HG03460 (cell line): ENCODE results near the gene ORC3.
"Not testable (repeated sequence)": the region's sequence is repeated elsewhere in the genome, so short reads cannot be mapped to it uniquely, and the experiment has no call there.

ENCODE experiments used
- ATAC-seq: cut with Tn5 transposase; IDR thresholded peaks from one replicate; pipeline ENCODE4 v1.9.1; 2021; ENCODE audit not compliant: unreplicated experiment

ORC3 gene

GRCh38 chr6:87658516-87658915 is 68.6 kb downstream of the ORC3 start:
- no peak for ATAC-seq

- no peak for ATAC-seq
These were observed 70.4 kb downstream of the ORC3 start for GRCh38 chr6:87660226-87660911.

DNA sequence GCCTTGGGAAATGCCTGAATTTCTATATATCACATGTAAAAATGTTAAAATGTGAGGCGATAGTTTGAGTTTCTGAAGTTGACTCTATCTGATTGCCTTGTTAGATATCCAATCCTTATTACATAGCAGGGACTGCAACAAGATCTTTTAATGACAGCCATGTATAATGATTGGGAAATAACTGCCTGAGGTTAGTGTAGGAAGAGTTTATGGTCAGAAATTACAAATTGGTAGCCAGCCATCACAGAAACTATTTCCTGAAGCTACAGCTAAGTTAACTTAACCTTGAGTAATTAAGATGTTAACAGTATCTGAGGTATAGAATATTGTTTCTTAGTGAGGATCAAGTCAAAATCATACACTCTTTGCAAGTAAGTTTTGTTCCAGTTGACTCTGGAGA is 71.1 kb downstream of the ORC3 start:
- no peak for ATAC-seq

- ATAC-seq = no peak
These were observed 71.6 kb downstream of the ORC3 start for GRCh38 chr6:87661503-87661902.

DNA sequence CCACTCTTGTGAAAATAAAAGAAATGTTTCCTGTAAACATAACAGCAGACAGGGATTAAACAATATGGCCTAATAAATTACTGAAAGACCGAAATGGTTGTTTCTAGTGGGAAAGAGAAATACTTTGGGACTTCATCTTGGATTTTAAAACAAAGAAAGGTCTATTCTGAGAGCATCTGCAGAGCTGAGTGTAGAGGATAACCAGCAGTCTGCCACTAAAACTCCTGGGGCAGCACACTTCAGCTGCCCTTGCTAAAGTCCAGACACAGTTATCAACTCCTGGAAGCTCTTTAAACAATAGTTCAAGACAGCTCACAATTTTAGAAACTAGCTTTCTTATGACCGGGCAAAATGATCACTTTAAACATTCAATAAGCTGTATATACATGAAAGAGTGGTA is 73.5 kb downstream of the ORC3 start:
- no peak for ATAC-seq

DNA sequence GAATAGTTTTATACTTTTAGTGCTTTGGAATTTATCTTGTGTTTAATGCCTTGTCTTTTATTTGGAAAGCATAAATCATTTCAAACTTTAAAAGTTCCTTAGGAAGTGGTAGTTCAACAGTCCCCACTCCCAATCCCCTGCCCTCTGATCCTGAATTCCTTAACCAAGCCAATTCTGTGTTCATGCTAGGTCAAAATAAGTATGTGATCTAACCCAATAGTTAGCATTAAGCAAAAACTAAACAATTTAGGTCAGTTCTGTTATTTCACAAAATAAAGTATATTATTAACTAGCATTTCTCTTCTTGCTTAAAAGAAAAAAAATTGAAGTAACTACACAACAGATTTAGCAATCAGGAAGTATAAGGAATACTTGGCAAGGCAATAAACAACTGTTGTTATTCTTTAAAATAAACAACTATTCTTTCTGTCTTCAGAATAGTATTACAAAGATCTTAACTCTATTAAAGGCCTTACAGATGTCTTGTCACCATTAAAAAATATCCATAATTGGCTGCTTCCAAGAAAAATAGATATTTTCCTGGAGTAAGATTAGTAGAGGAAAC is 75.1 kb downstream of the ORC3 start:
- ATAC-seq = no peak

DNA sequence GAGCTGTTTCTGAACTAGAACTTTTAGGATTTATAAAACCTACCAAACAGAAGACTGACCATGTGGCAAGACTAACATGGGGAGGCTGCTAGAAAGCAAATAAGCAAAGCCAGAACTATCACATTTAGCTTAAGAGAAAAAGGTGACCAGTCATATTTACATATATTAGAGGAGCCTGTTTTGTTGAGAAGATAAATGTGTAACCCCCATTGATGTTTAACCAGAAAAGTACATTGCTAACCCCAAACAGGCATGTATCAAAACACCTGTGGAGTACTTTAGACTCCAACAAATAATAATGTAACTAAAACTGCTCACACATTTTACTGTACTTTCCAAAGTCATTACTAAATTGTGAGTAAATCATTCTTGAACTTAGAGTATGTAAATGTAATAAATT is 77.1 kb downstream of the ORC3 start:
- peak; percentile 55 for ATAC-seq

GRCh38 chr6:87668013-87668412 is 78.1 kb downstream of the ORC3 start:
- ATAC-seq = no peak

DNA sequence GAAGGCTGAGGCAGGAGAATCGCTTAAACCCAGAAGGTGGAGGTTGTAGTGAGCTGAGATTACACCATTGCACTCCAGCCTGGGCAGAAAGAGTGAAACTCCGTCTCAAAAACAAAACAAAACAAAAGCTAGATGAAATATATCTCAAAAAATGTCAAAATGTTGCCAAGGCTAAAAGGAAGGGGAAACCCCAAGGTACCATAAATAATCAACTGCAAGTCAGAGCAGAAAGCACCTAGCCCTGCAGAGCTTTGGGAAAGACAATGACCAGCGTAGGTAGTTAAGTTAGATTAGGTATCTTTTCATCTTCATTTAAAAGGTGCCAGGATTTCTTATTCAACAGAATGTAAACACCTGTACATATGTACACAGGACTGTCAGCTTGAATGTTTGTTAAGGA is 79.1 kb downstream of the ORC3 start:
- no peak for ATAC-seq

DNA sequence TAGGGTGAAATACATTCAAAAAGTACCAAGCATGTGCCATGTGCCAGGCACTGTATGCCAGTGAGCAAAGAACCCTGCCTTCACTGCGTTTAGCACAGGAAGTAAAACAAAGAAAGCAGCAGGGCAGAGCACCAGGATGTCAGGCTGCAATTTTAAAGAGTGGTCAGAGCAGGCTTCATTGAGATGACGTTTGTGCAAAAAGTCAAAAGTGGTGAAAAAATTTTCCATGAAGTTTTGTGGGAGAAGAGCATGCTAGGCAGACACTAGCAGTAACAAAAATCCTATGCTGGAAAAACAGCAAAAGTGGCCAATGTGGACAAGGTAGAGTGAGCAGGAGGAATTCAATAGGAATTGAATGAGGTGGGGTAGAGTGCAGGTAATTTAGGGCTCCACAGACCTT is 80.8 kb downstream of the ORC3 start:
- ATAC-seq = no peak

- no peak for ATAC-seq
These were observed 81.7 kb downstream of the ORC3 start for GRCh38 chr6:87671555-87672029.

DNA sequence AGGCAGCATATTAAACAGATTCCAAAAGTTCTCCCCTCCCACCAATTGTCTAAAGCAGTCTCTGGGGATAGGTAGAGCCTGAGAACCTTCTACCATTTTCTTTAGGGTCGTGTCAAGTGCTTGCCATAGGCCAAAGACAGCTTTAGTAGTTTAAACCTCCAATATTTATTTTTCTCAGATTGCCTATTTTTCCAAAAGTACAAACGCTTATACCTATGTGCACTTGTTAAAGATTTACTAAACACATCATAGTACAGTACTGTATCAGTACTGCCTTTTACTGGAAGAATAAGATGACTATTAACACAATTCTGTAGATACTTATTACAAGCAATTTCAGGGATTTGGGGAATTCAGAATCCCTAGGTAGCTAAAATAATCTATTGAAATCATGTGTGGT is 82.7 kb downstream of the ORC3 start:
- no peak for ATAC-seq

DNA sequence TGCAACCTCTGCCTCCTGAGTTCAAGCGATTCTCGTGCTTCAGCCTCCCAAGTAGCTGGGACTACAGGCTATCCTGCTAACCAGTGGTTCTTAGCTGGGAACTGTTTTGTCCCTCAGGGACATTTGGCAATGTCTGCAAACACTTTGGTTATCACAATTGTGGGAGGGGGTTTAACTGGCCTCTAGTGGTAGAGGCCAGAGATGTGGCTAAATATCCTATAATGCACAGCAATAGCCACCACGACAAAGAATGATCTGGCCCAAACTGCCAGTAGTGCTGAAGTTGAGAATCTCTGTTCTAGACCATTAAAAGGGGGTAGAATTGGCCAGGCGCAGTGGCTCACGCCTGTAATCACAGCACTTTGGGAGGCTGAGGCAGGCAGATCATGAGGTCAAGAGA is 83.3 kb downstream of the ORC3 start:
- no peak for ATAC-seq

GRCh38 chr6:87674290-87674689 is 84.4 kb downstream of the ORC3 start:
- ATAC-seq = no peak

DNA sequence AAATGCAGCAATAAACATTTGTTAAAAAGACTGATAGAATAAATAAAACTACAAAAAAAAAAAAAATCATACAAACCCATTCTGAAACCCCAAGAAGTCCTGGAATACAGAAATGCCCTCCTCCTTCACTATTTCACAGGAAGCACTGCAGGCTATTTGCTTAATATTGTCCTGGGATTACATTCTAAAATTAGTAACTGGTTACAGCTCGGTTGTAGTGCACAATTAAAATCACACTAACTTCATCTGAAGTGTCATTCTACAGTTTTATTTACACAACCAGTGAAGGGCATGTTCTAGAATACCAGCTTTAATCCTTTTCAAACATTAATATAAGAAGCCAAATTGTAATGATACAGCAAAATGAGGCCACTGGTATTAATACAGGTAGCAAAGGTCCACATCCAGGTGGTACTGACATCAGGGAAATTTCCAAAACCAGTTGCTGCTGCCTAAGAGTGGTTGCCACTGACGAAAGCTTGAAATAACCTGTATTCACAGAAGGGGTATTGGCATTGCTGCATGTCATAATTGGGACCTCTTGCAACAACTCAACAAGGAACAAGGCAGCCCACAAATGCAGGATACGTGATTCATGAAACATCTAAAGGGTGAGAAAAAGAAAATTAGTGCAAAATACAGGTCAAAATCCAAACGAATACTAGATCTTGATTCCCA is 85.2 kb downstream of the ORC3 start:
- ATAC-seq = no peak

GRCh38 chr6:87682310-87682709 is 92.4 kb downstream of the ORC3 start:
- no peak for ATAC-seq

DNA sequence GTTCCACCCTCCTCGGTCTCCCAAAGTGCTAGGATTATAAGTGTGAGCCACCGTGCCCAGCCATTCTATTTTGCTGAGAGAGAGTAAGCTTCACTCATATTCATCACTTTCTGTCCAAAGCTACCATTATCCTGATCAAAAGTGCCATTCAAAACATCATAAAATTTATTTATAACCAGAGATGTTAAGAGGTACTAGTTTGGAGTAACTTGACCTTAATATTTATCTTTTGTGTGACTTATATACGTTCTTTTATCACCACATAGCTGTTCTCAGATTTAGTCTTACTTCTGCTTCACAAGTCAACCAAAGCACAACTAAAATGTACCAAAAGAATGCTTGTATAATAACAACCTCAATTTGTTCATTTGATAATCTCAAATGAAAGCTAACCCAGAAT is 94.0 kb downstream of the ORC3 start:
- ATAC-seq = no peak

GRCh38 chr6:87684895-87685654 is 95.1 kb downstream of the ORC3 start:
- ATAC-seq = no peak

DNA sequence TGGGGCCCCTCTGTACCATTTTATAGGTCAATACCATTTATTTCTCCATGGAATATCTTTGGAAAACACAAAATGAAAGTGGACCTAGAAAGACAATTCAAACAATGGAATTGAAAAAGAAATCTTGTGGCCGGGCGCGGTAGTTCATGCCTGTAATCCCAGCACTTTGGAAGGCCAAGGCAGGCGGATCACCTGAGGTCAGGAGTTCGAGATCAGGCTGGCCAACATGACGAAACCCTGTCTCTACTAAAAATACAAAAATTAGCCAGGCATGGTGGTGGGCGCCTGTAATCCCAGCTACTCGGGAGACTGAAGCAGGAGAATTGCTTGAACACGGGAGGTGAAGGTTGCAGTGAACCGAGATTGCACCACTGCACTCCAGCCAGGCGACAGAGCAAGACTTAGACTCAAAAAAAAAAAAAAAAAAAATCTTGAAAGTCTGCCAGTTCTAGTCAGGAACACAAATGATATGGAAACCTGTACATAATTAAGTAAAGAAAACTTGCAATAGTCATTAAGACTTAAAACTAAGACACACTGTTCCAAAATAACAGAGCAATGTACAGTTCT is 96.8 kb downstream of the ORC3 start:
- ATAC-seq = not testable (repeated sequence)

DNA sequence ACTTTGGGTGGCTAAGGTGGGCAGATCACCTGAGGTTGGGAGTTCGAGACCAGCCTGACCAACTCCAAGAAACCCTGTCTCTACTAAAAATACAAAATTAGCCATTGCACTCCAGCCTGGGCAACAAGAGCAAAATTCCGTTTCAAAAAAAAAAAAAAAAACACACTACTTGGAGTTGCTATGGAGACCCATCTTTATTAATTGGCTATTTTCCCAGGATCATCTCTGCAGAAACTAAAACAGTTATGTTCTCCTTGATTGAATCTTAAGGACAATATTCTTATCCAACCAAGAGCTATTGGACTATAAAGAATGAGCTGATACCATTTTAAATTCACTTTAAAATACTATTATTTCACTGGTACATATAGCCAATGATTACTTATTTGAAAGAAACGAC is 97.4 kb downstream of the ORC3 start:
- no peak for ATAC-seq

- ATAC-seq = not testable (repeated sequence)
These were observed 98.0 kb downstream of the ORC3 start for GRCh38 chr6:87687893-87688292.
